Measurements from ENCODE around the gene PLD5. TPM values are rescaled to one million over a fixed set of nuclear protein-coding genes. Genes with fewer than 3 reads are reported as not detected.

Gene PLD5
- total RNA-seq, 4 donors from 2014 or later = 0.33 to 0.54 TPM; not detected in 2

- Histone ChIP-seq H3K4me3 (replicated peaks in 1 of 3) (no peak overlapping the region), H3K27me3 (no peaks in the 10 kb centered on the region), H3K9me3 (no peaks in the 10 kb centered on the region), H3K27ac (no peak overlapping the region), H3K36me3 (no peaks in the 10 kb centered on the region), H3K4me1 (no peaks in the 10 kb centered on the region)
- no peak for DNase-seq
- intact Hi-C loops (cut with DNase I) = no loop called here
- no peak for TF ChIP-seq CTCF (IDR thresholded peaks at IDR 0.05)
- TF ChIP-seq POLR2A (IDR thresholded peaks at IDR 0.05) = no peak
- WGBS, 2 donors = 94 to 95% methylated on average over 2 of the region's 2 CpGs
These were observed 17.8 kb upstream of the PLD5 start for GRCh38 chr1:242542271-242542670.

GRCh38 chr1:242535986-242536385 is 11.5 kb upstream of the PLD5 start:
- Histone ChIP-seq H3K9me3 (no peaks in the 10 kb centered on the region), H3K4me3 (replicated peaks in 1 of 3) (no peak overlapping the region), H3K27me3 (no peaks in the 10 kb centered on the region), H3K36me3 (no peaks in the 10 kb centered on the region), H3K27ac (no peak overlapping the region), H3K4me1 (no peaks in the 10 kb centered on the region)
- DNase-seq = no peak
- WGBS, 2 donors = 29 to 44% methylated on average over 1 of the region's 1 CpG
- intact Hi-C loops (cut with DNase I) = no loop called here
- TF ChIP-seq POLR2A (IDR thresholded peaks at IDR 0.05) (no peak), CTCF (IDR thresholded peaks at IDR 0.05) (no peak)

- Histone ChIP-seq H3K4me1 (no peaks in the 10 kb centered on the region), H3K27me3 (no peaks in the 10 kb centered on the region), H3K27ac (no peak overlapping the region), H3K4me3 (replicated peaks in 1 of 3) (no peak overlapping the region), H3K36me3 (no peaks in the 10 kb centered on the region), H3K9me3 (no peaks in the 10 kb centered on the region)
- TF ChIP-seq POLR2A (IDR thresholded peaks at IDR 0.05) = no peak
- no peak for TF ChIP-seq CTCF (IDR thresholded peaks at IDR 0.05)
- intact Hi-C loops (cut with DNase I) = no loop called here
- WGBS, 2 donors = 78 to 80% methylated on average over 1 of the region's 1 CpG
- DNase-seq = no peak
These were observed 10.3 kb upstream of the PLD5 start for GRCh38 chr1:242534753-242535152.

GRCh38 chr1:242530761-242531160 is 6.3 kb upstream of the PLD5 start:
- H3K36me3 ChIP-seq = no peaks in the 10 kb centered on the region
- no peaks in the 10 kb centered on the region for H3K4me1 ChIP-seq
- TF ChIP-seq POLR2A (IDR thresholded peaks at IDR 0.05) (no peak), CTCF (IDR thresholded peaks at IDR 0.05) (no peak)
- no peaks in the 10 kb centered on the region for H3K9me3 ChIP-seq
- 80 to 85% methylated on average over 1 of the region's 1 CpG for WGBS, 2 donors
- intact Hi-C loops (cut with DNase I) = no loop called here
- H3K4me3 ChIP-seq (replicated peaks in 1 of 3) = no peak overlapping the region
- H3K27me3 ChIP-seq = no peaks in the 10 kb centered on the region
- DNase-seq = no peak
- no peak overlapping the region for H3K27ac ChIP-seq

GRCh38 chr1:242525769-242526168 is 1.3 kb upstream of the PLD5 start:
- DNase-seq = no peak
- no peaks in the 10 kb centered on the region for H3K27me3 ChIP-seq
- H3K4me3 ChIP-seq (replicated peaks in 1 of 3) = no peak overlapping the region
- H3K27ac ChIP-seq = no peak overlapping the region
- intact Hi-C loops (cut with DNase I) = no loop called here
- no peaks in the 10 kb centered on the region for H3K36me3 ChIP-seq
- H3K9me3 ChIP-seq = no peaks in the 10 kb centered on the region
- H3K4me1 ChIP-seq = peaks cover 0 to 7% of the 10 kb centered on the region in 2 donors
- 78 to 85% methylated on average over 2 of the region's 2 CpGs for WGBS, 2 donors
- TF ChIP-seq POLR2A (IDR thresholded peaks at IDR 0.05) (no peak), CTCF (IDR thresholded peaks at IDR 0.05) (no peak)
